HEK293 (cell line): ENCODE data around the gene CNN1.

Source experiments
- CTCF ChIP-seq: fragments of 450-650 bp; formaldehyde crosslinking; IDR thresholded peaks from 2 replicates; pipeline ENCODE4 v1.5.1; 2016; ENCODE audit warnings: missing biosample characterization, missing genetic modification characterization
- SCRT1 ChIP-seq: fragments of 450-650 bp; formaldehyde crosslinking; IDR thresholded peaks from 2 replicates; pipeline ENCODE4 v1.5.1; 2016; ENCODE audit warnings: missing biosample characterization, missing genetic modification characterization, borderline replicate concordance
- SP3 ChIP-seq: fragments of 450-650 bp; formaldehyde crosslinking; IDR thresholded peaks from 2 replicates; pipeline ENCODE4 v1.5.1; 2016; ENCODE audit warnings: missing biosample characterization, missing genetic modification characterization
- ZNF155 ChIP-seq: fragments of 450-650 bp; formaldehyde crosslinking; IDR thresholded peaks from 2 replicates; pipeline ENCODE4 v1.5.1; 2016; ENCODE audit warnings: missing biosample characterization, missing genetic modification characterization
- ZNF157 ChIP-seq: fragments of 450-650 bp; formaldehyde crosslinking; IDR thresholded peaks from 2 replicates; pipeline ENCODE4 v1.5.1; 2016; ENCODE audit warnings: missing biosample characterization, missing genetic modification characterization
- ZNF211 ChIP-seq: fragments of 450-650 bp; formaldehyde crosslinking; IDR thresholded peaks from 2 replicates; pipeline ENCODE4 v1.5.1; 2016; ENCODE audit warnings: low read depth, missing biosample characterization, missing genetic modification characterization
- ZNF274 ChIP-seq, 2 experiments: fragments of 200-500 bp in 1 of 2; fragments of 450-650 bp in 1 of 2; sonication (Bioruptor generic) in 1 of 2; formaldehyde crosslinking in 1 of 2; IDR thresholded peaks; 2 replicates each; pipeline versions ENCODE4 v1.5.1 to v1.6.1; 2014 to 2016; ENCODE audit warnings: borderline replicate concordance in 1 of 2, inconsistent platforms in 1 of 2, low read length in 1 of 2, missing biosample characterization in 1 of 2, missing genetic modification characterization in 1 of 2
- ZNF76 ChIP-seq: fragments of 450-650 bp; formaldehyde crosslinking; IDR thresholded peaks from 2 replicates; pipeline ENCODE4; 2016; ENCODE audit warnings: low read depth, missing biosample characterization, missing genetic modification characterization, borderline replicate concordance
- ZSCAN5A ChIP-seq: fragments of 450-650 bp; formaldehyde crosslinking; IDR thresholded peaks from 2 replicates; pipeline ENCODE4 v1.5.1; 2016; ENCODE audit warnings: missing biosample characterization, missing genetic modification characterization

- TF ChIP-seq ZNF211 (tag by site-specific recombination) = no peak
- TF ChIP-seq CTCF (tag by site-specific recombination) = no peak
- TF ChIP-seq ZNF274 (IDR thresholded peaks at IDR 0.05; ENCODE audit: low read length) = no peak
- TF ChIP-seq ZNF274 (tag by site-specific recombination; IDR thresholded peaks at IDR 0.05; ENCODE audit: borderline replicate concordance) = no peak
- TF ChIP-seq ZNF157 (tag by site-specific recombination) = no peak
- no peak for TF ChIP-seq ZNF76 (tag by site-specific recombination)
- no peak for TF ChIP-seq ZNF155 (tag by site-specific recombination)
- no peak for TF ChIP-seq ZSCAN5A (tag by site-specific recombination)
- no peak for TF ChIP-seq SP3 (tag by site-specific recombination)
- no peak for TF ChIP-seq SCRT1
Measured at GRCh38 chr19:11495481-11495880, 43.2 kb upstream of the CNN1 start.
